Measurements from ENCODE around the gene ST8SIA4.

DNA sequence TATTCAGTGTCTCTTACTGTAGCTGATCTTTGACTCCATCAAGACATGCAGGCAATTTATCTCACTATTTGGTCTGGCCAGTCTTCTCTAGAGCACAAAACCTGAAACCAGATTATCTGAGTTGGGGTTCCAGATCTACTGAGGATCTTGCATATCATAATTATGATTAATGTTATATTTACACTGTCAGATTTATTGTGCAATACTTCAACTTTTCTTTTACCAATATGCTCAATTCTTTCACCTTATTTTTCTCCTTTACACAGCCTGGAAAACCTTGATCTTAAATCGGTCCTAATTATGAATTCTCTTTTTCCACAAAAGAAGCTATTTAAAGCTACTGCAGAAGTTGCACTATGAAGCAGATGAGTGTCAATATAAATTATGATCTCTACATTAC, 140.1 kb downstream of the ST8SIA4 start:
- TF ChIP-seq TAF1 (IDR thresholded peaks at IDR 0.05; ENCODE audit: borderline replicate concordance, low read depth, low read length) (no peak), ZNF24 (IDR thresholded peaks at IDR 0.05) (no peak), RFX5 (IDR thresholded peaks at IDR 0.05; ENCODE audit: low read depth, low read length) (no peak), TCF7 (IDR thresholded peaks at IDR 0.05; ENCODE audit: borderline replicate concordance) (no peak), EZH2 (IDR thresholded peaks at IDR 0.05; ENCODE audit: borderline replicate concordance, control insufficient read depth, low read depth, low read length) (no peak), POLR2AphosphoS5 (IDR thresholded peaks at IDR 0.05; ENCODE audit: low read length) (no peak), MXI1 (IDR thresholded peaks at IDR 0.05; ENCODE audit: low read depth, low read length) (no peak), EP300 (IDR thresholded peaks at IDR 0.05; ENCODE audit: borderline replicate concordance in 1 of 2, control insufficient read depth in 1 of 2, low read depth in 2 of 2, low read length in 2 of 2) (no peak), CREB1 (IDR thresholded peaks at IDR 0.05; ENCODE audit: low read depth) (no peak)
- TF ChIP-seq, protein P1, sequence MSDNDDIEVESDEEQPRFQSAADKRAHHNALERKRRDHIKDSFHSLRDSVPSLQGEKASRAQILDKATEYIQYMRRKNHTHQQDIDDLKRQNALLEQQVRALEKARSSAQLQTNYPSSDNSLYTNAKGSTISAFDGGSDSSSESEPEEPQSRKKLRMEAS (IDR thresholded peaks at IDR 0.05; ENCODE audit: low read depth, low read length), result no peak
- TF ChIP-seq, protein P2, sequence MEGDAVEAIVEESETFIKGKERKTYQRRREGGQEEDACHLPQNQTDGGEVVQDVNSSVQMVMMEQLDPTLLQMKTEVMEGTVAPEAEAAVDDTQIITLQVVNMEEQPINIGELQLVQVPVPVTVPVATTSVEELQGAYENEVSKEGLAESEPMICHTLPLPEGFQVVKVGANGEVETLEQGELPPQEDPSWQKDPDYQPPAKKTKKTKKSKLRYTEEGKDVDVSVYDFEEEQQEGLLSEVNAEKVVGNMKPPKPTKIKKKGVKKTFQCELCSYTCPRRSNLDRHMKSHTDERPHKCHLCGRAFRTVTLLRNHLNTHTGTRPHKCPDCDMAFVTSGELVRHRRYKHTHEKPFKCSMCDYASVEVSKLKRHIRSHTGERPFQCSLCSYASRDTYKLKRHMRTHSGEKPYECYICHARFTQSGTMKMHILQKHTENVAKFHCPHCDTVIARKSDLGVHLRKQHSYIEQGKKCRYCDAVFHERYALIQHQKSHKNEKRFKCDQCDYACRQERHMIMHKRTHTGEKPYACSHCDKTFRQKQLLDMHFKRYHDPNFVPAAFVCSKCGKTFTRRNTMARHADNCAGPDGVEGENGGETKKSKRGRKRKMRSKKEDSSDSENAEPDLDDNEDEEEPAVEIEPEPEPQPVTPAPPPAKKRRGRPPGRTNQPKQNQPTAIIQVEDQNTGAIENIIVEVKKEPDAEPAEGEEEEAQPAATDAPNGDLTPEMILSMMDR (IDR thresholded peaks at IDR 0.05 in 2 of 3, conservative IDR thresholded peaks at IDR 0.05 in 1 of 3; ENCODE audit: control insufficient read depth in 2 of 3, extremely low read depth in 1 of 3, insufficient read depth in 1 of 3, low read depth in 3 of 3, low read length in 3 of 3), result no peak
- TF ChIP-seq, protein P3, sequence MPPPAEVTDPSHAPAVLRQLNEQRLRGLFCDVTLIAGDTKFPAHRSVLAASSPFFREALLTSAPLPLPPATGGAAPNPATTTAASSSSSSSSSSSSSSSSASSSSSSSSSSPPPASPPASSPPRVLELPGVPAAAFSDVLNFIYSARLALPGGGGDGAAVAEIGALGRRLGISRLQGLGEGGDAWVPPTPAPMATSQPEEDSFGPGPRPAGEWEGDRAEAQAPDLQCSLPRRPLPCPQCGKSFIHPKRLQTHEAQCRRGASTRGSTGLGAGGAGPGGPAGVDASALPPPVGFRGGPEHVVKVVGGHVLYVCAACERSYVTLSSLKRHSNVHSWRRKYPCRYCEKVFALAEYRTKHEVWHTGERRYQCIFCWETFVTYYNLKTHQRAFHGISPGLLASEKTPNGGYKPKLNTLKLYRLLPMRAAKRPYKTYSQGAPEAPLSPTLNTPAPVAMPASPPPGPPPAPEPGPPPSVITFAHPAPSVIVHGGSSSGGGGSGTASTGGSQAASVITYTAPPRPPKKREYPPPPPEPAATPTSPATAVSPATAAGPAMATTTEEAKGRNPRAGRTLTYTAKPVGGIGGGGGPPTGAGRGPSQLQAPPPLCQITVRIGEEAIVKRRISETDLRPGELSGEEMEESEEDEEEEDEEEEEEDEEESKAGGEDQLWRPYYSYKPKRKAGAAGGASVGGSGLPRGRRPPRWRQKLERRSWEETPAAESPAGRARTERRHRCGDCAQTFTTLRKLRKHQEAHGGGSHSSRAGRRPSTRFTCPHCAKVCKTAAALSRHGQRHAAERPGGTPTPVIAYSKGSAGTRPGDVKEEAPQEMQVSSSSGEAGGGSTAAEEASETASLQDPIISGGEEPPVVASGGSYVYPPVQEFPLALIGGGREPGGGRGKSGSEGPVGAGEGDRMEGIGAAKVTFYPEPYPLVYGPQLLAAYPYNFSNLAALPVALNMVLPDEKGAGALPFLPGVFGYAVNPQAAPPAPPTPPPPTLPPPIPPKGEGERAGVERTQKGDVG (CRISPR knock-in tag; IDR thresholded peaks at IDR 0.05), result no peak

All from GM12878 (cell line).